GM12872 (cell line): ENCODE data around the gene PTAR1.

ENCODE experiments used
- CTCF ChIP-seq: IDR thresholded peaks from 3 replicates; pipeline ENCODE4 v1.5.1; 2011; ENCODE audit warnings: low read depth, mild to moderate bottlenecking, low read length, moderate library complexity; ENCODE audit not compliant: insufficient read depth

PTAR1 gene

DNA sequence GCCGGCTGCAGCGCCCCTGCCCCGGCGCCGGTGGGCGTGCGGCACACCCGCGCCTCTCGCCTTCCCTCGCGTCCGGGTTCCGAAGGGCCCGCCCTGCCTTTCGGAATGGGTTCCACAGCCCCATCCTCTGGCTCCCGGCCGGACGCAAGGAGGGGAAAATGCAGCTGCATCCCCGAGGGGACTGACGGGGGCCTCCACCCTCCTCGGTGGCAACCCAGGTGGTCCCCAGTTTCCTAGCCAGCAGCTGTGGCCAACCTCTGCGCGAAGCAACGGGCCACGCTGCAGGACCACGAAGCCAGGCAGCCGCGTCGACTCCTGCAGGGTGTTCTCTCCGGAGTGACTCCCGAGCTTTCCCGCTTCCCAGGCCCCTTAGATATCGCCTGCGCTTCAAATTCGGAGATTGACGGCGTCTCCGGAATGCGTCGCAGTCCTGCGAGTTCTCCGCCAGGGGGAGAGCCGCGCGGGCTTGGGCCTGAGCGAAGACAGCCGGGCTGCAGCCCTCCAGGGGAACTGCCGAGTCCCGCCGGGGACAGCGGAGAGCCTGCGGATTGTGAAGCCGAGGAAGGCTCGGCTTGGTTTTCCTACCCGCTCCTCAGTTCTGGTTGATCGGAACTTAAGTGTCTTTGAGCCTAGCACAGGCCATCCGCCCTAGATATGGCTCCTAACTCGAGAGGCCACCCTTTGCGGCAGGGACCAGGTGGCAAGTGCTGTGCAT is 87.1 kb downstream of the PTAR1 start:
- peak; percentile 81 for TF ChIP-seq CTCF

GRCh38 chr9:69671879-69672595 is 87.8 kb downstream of the PTAR1 start, which contains the start of gene APBA1:
Gene APBA1, minus strand, starts transcription at chr9:69672371.
- TF ChIP-seq CTCF: no peak

GRCh38 chr9:69671311-69671878 is 88.4 kb downstream of the PTAR1 start:
- no peak for TF ChIP-seq CTCF

GRCh38 chr9:69667306-69667705 is 92.5 kb downstream of the PTAR1 start:
- TF ChIP-seq CTCF: no peak

DNA sequence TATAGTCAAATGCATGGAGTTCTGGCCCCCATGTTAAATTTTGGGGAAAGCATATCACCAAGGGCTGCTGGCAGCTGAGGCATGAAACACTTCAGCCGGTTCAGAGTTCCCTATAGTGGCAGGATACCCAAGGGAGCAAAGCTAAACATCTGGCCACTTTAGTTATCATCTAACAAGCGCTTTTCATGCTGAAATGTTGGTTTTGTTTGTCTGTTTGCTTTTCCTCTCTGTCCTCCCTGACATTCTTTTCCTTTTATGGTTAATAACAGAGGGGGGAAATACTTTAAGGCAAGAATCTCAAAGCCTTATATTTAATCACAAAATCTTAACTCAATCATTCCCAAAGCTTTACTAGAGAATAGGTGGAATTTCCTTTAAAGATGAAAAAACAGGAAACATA is 99.5 kb downstream of the PTAR1 start:
- no peak for TF ChIP-seq CTCF
